GM12872 (cell line): ENCODE data around the gene POLA1.

Experiments
- TF ChIP-seq, protein P1 (sequence below): IDR thresholded peaks from 3 replicates; pipeline ENCODE4 v1.5.1; 2011; ENCODE audit warnings: low read depth, mild to moderate bottlenecking, low read length, moderate library complexity; ENCODE audit not compliant: insufficient read depth

Gene POLA1

DNA sequence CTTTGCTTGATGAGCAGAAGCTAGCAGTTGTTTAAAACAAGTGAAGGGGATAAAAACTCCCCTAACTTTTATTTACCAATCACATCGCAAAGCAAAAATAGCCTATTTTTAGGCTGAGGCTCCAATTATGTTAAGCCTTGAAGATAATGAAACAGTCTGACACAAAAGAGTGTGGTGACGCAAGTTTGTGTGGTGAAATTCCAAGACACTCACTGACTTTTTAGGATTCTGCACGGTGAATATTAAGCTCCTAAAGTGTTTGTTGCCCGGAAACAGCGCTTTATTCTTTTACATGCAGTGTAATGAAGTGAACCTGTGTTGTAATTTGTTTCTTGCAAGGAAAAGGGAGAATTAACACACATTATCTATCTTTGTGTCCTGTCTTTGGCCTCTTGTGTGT lies 74.8 kb downstream of the POLA1 start:
- TF ChIP-seq, protein P1, sequence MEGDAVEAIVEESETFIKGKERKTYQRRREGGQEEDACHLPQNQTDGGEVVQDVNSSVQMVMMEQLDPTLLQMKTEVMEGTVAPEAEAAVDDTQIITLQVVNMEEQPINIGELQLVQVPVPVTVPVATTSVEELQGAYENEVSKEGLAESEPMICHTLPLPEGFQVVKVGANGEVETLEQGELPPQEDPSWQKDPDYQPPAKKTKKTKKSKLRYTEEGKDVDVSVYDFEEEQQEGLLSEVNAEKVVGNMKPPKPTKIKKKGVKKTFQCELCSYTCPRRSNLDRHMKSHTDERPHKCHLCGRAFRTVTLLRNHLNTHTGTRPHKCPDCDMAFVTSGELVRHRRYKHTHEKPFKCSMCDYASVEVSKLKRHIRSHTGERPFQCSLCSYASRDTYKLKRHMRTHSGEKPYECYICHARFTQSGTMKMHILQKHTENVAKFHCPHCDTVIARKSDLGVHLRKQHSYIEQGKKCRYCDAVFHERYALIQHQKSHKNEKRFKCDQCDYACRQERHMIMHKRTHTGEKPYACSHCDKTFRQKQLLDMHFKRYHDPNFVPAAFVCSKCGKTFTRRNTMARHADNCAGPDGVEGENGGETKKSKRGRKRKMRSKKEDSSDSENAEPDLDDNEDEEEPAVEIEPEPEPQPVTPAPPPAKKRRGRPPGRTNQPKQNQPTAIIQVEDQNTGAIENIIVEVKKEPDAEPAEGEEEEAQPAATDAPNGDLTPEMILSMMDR = no peak

DNA sequence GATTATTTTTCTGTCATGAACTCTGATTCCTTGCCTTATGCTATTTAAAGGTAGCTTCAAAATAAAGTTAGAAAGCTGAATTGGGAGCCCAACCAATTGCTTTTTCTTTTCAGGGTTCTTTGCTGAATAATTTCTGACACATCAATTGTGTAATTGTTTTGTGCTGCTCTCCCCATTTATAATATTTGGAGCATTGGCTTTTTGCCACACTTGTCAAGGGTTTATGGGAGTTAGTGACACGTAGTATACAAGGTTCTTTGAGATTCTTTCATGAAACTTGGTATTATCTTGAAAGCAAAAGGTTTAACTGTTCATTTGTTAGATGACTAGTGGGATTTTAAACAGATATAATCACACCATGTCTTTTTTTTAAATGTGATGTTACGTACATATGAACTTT lies 80.9 kb downstream of the POLA1 start:
- TF ChIP-seq, protein P1 = no peak

DNA sequence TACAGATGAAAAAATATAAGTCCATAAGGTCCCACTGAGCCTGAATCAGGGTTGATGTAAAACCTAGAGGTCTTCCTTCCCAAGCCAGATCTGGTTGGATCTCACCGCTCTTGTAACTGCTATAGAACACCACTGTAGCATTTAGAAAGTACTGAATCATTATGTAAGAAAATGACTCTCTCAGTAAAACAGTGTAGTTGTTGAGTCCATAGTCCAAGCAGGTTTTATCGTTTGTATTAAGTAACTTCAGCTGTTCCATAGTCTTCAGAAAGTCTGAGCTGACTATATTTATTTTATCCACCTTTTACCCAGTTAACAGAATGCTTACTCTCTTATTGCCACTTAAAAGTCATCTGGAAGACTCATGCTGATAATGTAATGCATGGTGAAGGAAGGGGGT lies 82.2 kb downstream of the POLA1 start:
- TF ChIP-seq, protein P1 = no peak

DNA sequence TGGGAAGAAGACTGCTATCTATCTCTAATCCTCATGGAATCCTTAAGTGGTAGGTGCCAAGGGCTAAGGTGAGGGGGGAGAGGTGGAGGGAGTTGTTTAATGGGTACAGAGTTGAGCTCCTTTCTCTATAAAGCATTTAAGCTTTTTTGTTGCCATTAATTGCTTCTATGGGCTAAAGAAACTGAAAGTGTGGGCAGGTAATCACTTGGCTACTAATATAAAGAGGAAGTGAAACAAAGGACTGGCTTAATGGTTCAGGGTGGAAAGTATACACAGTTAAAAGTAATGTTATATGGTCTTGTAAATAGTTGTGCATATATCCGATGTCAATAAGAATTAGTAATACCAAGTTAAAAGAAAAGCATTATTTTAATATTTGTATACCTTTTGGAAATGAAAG lies 83.9 kb downstream of the POLA1 start:
- TF ChIP-seq, protein P1 = no peak

DNA sequence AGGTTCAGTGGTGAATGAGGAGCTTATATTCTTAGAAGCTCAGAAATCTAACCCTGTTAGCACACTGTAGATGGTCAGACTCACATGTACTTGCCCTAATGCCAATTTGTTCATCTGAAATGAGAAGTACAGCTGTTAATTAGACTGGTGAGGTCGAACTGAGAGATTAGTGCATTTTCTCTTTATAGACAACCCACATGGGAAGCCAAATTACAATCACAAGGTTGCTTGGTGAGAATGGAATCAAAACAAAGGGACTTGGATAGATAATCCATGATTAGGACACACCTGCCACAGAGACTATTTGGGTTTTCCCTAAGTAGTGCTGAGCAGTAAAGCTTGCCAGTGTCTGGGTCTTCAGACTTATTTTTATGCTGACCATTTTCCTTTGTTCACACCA lies 88.3 kb downstream of the POLA1 start:
- TF ChIP-seq, protein P1 = no peak

DNA sequence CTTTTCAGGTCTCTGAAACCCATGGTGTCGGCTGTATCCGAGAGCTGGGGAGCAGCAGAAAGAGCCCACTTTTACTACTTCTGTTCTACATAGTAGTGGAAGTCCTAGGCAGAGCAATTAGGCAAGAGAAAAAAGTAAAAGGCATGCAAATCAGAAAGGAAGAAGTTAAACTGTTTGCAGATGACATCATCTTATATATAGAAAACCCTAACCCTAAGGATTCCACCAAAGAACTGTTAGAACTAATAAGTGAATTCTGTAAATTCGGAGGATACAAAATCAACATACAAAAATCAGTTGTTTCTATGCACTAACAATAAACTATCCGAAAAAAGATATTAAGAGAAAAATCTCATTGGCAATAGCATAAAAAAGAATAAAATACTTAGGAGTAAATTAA lies 95.3 kb downstream of the POLA1 start:
- TF ChIP-seq, protein P1 = no peak

DNA sequence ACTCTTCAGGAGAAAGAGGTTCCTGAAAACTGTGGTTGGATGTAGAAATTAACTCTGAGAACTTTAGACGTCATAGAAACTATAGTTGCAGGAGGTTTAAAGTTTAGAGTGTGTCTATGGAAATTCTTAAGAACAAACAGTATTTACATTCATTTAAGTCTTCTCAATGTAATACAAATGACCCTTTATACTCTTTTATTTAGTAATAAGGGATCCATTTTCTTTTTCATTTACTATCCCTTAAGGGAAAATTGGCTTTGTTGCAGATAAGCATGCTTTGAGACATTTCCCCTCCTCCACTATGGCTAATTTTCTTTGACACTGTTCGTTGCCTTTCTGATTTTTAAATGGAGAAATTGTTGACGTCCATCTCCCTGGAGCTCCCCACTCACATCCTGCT lies 96.4 kb downstream of the POLA1 start:
- TF ChIP-seq, protein P1 = no peak

DNA sequence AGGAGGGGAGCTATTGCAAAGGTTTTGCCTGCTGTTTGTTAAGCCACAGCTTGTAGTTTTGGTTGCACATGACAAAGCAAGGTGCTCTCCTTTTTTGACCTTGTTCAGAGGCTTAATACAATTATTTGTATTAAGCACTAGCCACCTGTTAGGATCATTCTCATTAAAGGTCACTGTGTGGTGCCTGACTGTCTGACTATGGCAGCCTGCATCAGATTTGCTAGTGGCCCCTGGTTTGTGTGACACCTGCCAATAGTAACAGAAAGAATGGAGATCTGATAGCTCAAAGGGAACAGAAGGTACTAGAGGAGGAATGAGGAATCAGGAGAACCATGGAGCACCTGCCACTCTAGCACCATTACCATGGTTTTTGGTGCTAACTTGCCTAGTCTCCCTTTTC lies 102.5 kb downstream of the POLA1 start:
- TF ChIP-seq, protein P1 = no peak
